Body of pancreas (tissue), 4 donors: ENCODE results near the gene PARS2.

ENCODE experiments used
- CTCF ChIP-seq, 7 experiments: fragments of 450-650 bp in 4 of 7; fragments of 200-600 bp in 3 of 7; sonication (generic) in 3 of 7; IDR thresholded peaks; one replicate each; pipeline ENCODE4 v1.5.1; 2016 to 2019; ENCODE audit warnings: antibody characterized with exemption in 7 of 7
- POLR2A ChIP-seq, 3 donors: fragments of 450-650 bp; IDR thresholded peaks; one replicate each; pipeline ENCODE4 v1.6.1; 2016; ENCODE audit warnings: antibody characterized with exemption in 3 of 3, mild to moderate bottlenecking in 2 of 3

GRCh38 chr1:54768093-54768492 is 3.8 kb upstream of the PARS2 start:
- TF ChIP-seq POLR2A (IDR thresholded peaks at IDR 0.05) (no peak), CTCF (IDR thresholded peaks at IDR 0.05) (no peak)
